HG03108 (cell line): Measurements from ENCODE around the gene GALR3.

Experiments used
- ATAC-seq: cut with Tn5 transposase; IDR thresholded peaks from one replicate; pipeline ENCODE4 v1.9.1; 2021; ENCODE audit warnings: moderate library complexity; ENCODE audit not compliant: unreplicated experiment

The GALR3 gene

GRCh38 chr22:37802310-37803194, 20.6 kb upstream of the GALR3 start:
- ATAC-seq: no peak

GRCh38 chr22:37803195-37803638, 20.0 kb upstream of the GALR3 start:
- ATAC-seq: no peak

- ATAC-seq: no peak
Observed at GRCh38 chr22:37803639-37804351, 19.4 kb upstream of the GALR3 start.

GRCh38 chr22:37804352-37804880, 18.8 kb upstream of the GALR3 start:
- no peak for ATAC-seq

GRCh38 chr22:37804881-37805809, 18.0 kb upstream of the GALR3 start:
- no peak for ATAC-seq

- ATAC-seq: no peak
Observed at GRCh38 chr22:37805810-37806277, 17.3 kb upstream of the GALR3 start.

- ATAC-seq: no peak
Observed at GRCh38 chr22:37806409-37807333, 16.5 kb upstream of the GALR3 start.

GRCh38 chr22:37807410-37808293, 15.5 kb upstream of the GALR3 start, which contains the start of gene GCAT:
Gene GCAT, plus strand, starts transcription at chr22:37807934. Its CDS starts 34 bp downstream, at chr22:37807968.
- peak; percentile 94 for ATAC-seq

GRCh38 chr22:37808294-37808657, 14.9 kb upstream of the GALR3 start:
- no peak for ATAC-seq

- ATAC-seq: no peak
Observed at GRCh38 chr22:37809672-37810333, 13.4 kb upstream of the GALR3 start.

GRCh38 chr22:37811867-37812266, 11.3 kb upstream of the GALR3 start:
- ATAC-seq: no peak

- no peak for ATAC-seq
Observed at GRCh38 chr22:37812869-37813678, 10.1 kb upstream of the GALR3 start.

- ATAC-seq: no peak
Observed at GRCh38 chr22:37815593-37815992, 7.6 kb upstream of the GALR3 start.

GRCh38 chr22:37816543-37817180, 6.5 kb upstream of the GALR3 start:
- no peak for ATAC-seq

- no peak for ATAC-seq
Observed at GRCh38 chr22:37817705-37818408, 5.3 kb upstream of the GALR3 start.
